Stomach (tissue), 4 donors: Measurements from ENCODE around the gene RASA3.

Experiments
- POLR2A ChIP-seq, 4 donors: fragments of 450-650 bp; IDR thresholded peaks; one replicate each; pipeline ENCODE4 v1.6.1; 2016; ENCODE audit warnings: antibody characterized with exemption in 4 of 4, control low read depth in 2 of 4, mild to moderate bottlenecking in 1 of 4, moderate library complexity in 1 of 4
- POLR2AphosphoS5 ChIP-seq, 3 donors: sonication (generic); formaldehyde crosslinking; IDR thresholded peaks; one replicate each; pipeline ENCODE4 v1.6.1; 2016; ENCODE audit warnings: antibody characterized with exemption in 3 of 3
- TF ChIP-seq, protein P1 (sequence below), 7 experiments: fragments of 450-650 bp in 4 of 7; fragments of 200-600 bp in 3 of 7; sonication (generic) in 3 of 7; IDR thresholded peaks; one replicate each; pipeline ENCODE4 v1.5.1; 2016 to 2019; ENCODE audit warnings: antibody characterized with exemption in 7 of 7, control low read depth in 2 of 7, mild to moderate bottlenecking in 1 of 7

DNA sequence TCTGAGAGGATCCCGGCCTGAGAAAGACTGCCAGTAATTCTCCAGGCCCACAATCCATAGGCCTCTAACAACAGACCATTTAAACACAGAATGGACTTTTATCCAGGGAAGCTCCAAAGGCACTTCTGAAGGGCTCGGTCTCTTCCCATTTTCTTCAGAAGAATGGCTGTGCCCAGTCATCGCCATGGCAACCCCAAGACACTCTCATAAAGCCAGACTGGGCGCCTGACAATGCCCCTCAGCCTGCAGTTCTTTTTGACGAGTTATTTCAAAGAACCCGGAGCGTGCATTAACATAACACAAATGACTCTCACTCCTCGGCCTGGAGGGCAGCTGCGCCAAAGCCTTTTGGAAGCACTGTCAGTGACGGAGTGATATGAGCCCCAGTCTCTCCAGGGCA is 61.0 kb downstream of the RASA3 start:
- TF ChIP-seq, protein P1, sequence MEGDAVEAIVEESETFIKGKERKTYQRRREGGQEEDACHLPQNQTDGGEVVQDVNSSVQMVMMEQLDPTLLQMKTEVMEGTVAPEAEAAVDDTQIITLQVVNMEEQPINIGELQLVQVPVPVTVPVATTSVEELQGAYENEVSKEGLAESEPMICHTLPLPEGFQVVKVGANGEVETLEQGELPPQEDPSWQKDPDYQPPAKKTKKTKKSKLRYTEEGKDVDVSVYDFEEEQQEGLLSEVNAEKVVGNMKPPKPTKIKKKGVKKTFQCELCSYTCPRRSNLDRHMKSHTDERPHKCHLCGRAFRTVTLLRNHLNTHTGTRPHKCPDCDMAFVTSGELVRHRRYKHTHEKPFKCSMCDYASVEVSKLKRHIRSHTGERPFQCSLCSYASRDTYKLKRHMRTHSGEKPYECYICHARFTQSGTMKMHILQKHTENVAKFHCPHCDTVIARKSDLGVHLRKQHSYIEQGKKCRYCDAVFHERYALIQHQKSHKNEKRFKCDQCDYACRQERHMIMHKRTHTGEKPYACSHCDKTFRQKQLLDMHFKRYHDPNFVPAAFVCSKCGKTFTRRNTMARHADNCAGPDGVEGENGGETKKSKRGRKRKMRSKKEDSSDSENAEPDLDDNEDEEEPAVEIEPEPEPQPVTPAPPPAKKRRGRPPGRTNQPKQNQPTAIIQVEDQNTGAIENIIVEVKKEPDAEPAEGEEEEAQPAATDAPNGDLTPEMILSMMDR (IDR thresholded peaks at IDR 0.05) = no peak
- TF ChIP-seq POLR2AphosphoS5 (IDR thresholded peaks at IDR 0.05) = no peak
- TF ChIP-seq POLR2A (IDR thresholded peaks at IDR 0.05) = no peak
